Measurements from ENCODE around the gene FBLN5.
"Not testable (repeated sequence)": the region's sequence is repeated elsewhere in the genome, so short reads cannot be mapped to it uniquely, and the experiment has no call there.

Gene FBLN5

DNA sequence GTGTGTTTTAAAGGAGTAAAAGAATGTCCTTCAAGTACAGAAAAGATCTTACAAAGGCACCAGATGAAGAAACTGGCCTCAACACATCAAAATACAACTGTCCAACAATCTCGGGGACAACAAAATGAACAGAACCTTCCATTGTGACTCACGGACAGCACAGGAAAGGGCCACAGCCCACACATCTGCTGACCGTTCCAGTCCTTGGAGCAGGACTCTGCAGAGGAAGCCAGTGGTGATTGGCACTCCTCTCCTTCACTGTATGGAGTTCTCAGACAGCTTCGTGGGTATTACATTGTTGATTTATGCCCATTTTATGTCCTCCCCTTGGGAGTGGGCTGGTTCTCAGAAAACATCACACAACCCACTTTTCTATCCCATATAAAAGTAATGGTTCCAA, 47.7 kb downstream of the FBLN5 start:
- H3K4me1 ChIP-seq (ENCODE audit: control insufficient read depth in 1 of 2, insufficient read depth in 1 of 2, low read depth in 1 of 2, low read length in 1 of 2): no peaks in the 10 kb centered on the region
- H3K27me3 ChIP-seq: no peaks in the 10 kb centered on the region
- H3K27ac ChIP-seq: no peak overlapping the region
- no peaks in the 10 kb centered on the region for H3K36me3 ChIP-seq
- H3K9me3 ChIP-seq: no peaks in the 10 kb centered on the region
- TF ChIP-seq, protein P1, sequence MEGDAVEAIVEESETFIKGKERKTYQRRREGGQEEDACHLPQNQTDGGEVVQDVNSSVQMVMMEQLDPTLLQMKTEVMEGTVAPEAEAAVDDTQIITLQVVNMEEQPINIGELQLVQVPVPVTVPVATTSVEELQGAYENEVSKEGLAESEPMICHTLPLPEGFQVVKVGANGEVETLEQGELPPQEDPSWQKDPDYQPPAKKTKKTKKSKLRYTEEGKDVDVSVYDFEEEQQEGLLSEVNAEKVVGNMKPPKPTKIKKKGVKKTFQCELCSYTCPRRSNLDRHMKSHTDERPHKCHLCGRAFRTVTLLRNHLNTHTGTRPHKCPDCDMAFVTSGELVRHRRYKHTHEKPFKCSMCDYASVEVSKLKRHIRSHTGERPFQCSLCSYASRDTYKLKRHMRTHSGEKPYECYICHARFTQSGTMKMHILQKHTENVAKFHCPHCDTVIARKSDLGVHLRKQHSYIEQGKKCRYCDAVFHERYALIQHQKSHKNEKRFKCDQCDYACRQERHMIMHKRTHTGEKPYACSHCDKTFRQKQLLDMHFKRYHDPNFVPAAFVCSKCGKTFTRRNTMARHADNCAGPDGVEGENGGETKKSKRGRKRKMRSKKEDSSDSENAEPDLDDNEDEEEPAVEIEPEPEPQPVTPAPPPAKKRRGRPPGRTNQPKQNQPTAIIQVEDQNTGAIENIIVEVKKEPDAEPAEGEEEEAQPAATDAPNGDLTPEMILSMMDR (IDR thresholded peaks at IDR 0.05): no peak
- H3K4me3 ChIP-seq (ENCODE audit: low read depth in 1 of 2, low read length in 1 of 2): no peak overlapping the region

DNA sequence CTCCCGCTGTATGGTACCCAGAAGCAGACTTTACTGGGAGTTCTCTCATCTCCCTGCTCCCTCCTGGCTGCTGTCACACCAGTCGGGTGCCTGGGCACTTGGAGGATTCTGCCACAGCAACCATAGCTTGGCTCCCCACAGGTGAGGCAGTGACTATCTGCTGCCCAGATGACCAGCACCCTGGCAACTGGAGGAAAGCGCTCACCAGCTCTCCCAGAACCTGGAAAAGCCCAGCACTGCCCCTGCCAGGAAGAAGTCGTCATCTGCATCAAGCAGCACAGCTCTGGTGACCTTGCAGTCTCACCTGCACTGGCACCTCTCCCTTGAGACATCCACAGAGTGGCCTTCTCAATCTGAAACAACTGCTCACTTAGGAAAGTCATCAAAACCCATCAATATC, 48.3 kb downstream of the FBLN5 start:
- no peak overlapping the region for H3K27ac ChIP-seq
- no peaks in the 10 kb centered on the region for H3K9me3 ChIP-seq
- H3K36me3 ChIP-seq: no peaks in the 10 kb centered on the region
- TF ChIP-seq, protein P1 (IDR thresholded peaks at IDR 0.05): no peak
- no peaks in the 10 kb centered on the region for H3K27me3 ChIP-seq
- no peak overlapping the region for H3K4me3 ChIP-seq (ENCODE audit: low read depth in 1 of 2, low read length in 1 of 2)
- H3K4me1 ChIP-seq (ENCODE audit: control insufficient read depth in 1 of 2, insufficient read depth in 1 of 2, low read depth in 1 of 2, low read length in 1 of 2): no peaks in the 10 kb centered on the region

DNA sequence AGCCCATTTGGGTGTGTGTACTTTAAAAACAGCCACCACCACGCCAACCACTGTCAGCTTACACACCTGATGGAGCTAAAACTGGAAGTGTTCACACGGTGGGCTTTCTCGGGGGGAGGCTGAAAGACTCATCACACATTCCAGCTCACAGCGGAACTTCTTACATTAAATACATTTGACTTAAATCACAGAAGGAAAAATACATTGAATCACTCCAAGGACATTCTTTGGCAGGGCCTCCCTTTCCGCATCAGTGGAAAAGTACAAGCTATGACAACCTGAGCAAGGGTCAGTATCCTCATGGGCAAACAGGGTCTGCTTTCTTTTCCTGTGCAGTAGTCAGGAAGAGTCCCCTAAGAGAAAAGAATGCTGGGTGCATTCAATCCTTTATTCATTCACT, 49.1 kb downstream of the FBLN5 start:
- Histone ChIP-seq H3K4me1 (ENCODE audit: control insufficient read depth in 1 of 2, insufficient read depth in 1 of 2, low read depth in 1 of 2, low read length in 1 of 2) (no peaks in the 10 kb centered on the region), H3K36me3 (no peaks in the 10 kb centered on the region), H3K27me3 (no peaks in the 10 kb centered on the region)

DNA sequence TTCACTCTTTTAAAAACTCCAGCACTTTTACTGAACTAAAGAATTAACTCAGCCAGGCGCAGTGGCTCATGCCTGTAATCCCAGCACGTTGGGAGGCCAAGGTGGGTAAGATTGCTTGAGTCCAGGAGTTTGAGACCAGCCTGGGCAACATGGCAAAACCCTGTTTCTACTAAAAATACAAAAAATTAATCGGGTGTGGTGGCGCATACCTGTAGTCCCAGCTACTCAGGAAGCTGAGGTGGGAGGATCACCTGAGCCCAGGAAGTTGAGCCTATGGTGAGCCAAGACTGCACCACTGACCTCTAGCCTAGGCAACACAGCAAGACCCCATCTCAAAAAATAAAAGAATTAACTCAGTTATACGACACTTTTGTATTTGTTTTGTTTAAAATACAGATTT, 49.8 kb downstream of the FBLN5 start:
- H3K4me1 ChIP-seq (ENCODE audit: control insufficient read depth in 1 of 2, insufficient read depth in 1 of 2, low read depth in 1 of 2, low read length in 1 of 2); H3K27me3 ChIP-seq; H3K9me3 ChIP-seq; H3K36me3 ChIP-seq; H3K27ac ChIP-seq; H3K4me3 ChIP-seq (ENCODE audit: low read depth in 1 of 2, low read length in 1 of 2): not testable (repeated sequence)

More for the DNA sequence above, 49.1 kb downstream of the FBLN5 start:
- TF ChIP-seq, protein P1 (IDR thresholded peaks at IDR 0.05): no peak
- H3K9me3 ChIP-seq: no peaks in the 10 kb centered on the region
- H3K4me3 ChIP-seq (ENCODE audit: low read depth in 1 of 2, low read length in 1 of 2): no peak overlapping the region
- no peak overlapping the region for H3K27ac ChIP-seq

DNA sequence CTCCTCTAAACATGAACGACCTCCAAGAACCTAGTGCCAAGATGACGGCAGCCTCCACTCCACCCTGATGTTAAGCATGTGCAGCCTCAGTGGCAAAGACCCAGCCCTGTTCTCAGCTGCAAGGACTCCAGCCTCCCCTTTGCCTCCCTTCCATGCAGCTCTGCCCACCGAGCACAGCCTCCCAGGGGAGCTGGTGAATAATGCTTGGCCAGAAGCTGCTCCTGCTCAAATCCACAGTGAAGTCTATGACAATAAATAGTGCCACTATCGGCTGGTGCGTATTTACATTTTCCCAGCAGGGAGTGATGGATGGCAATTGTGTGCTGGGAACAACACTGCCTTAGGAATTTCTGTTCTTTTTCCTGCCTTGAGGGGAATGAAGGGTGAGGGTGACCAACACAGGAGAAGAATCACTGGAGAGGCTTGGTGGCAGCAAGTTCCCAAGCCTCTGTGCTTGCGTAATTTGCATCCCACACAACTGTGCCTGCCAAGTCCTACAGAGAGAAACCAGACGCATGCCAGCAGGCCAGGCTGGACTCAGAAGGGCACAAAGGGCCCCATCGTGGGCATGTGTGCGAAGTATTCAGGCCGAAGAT, 50.3 kb downstream of the FBLN5 start:
- Histone ChIP-seq H3K4me1 (ENCODE audit: control insufficient read depth in 1 of 2, insufficient read depth in 1 of 2, low read depth in 1 of 2, low read length in 1 of 2) (no peaks in the 10 kb centered on the region), H3K9me3 (no peaks in the 10 kb centered on the region), H3K27me3 (no peaks in the 10 kb centered on the region), H3K4me3 (ENCODE audit: low read depth in 1 of 2, low read length in 1 of 2) (no peak overlapping the region), H3K36me3 (no peaks in the 10 kb centered on the region), H3K27ac (no peak overlapping the region)
- TF ChIP-seq, protein P1 (IDR thresholded peaks at IDR 0.05): no peak

DNA sequence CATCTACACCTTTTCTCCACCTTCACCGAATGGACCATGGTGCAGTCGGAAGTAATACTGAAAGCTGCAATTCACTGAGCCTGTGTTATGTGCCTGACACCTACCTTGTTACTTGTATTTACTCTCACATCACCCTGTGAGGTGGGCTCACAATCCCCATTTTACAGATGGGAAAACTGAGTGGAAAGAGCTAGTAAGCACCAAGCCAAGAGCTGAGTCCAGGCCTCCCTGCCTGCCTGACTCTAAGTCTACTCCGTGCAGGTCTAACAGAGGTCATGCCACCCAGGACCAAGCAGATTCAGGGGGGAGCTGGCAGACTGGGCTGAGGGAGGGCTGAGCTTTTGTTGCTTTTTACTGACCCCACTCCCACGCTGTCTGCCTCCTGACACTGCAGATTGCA, 51.1 kb downstream of the FBLN5 start:
- Histone ChIP-seq H3K9me3 (no peaks in the 10 kb centered on the region), H3K27me3 (no peaks in the 10 kb centered on the region), H3K36me3 (no peaks in the 10 kb centered on the region), H3K4me1 (ENCODE audit: control insufficient read depth in 1 of 2, insufficient read depth in 1 of 2, low read depth in 1 of 2, low read length in 1 of 2) (no peaks in the 10 kb centered on the region), H3K27ac (no peak overlapping the region), H3K4me3 (ENCODE audit: low read depth in 1 of 2, low read length in 1 of 2) (no peak overlapping the region)
- TF ChIP-seq, protein P1 (IDR thresholded peaks at IDR 0.05): no peak

All from neutrophil (primary cell).